NCI-H1436 (cell line): ENCODE data around the gene ZMYND12.

Source experiments
- DNase-seq: peaks from one replicate; lab custom pipeline; 2025; lab: John Stamatoyannopoulos, UW

ZMYND12 gene

GRCh38 chr1:42439940-42440339 lies 15.9 kb downstream of the ZMYND12 start:
- DNase-seq: no peak

GRCh38 chr1:42434340-42434739 lies 21.5 kb downstream of the ZMYND12 start:
- no peak for DNase-seq

GRCh38 chr1:42433369-42433768 lies 22.5 kb downstream of the ZMYND12 start:
- peak; percentile 19 for DNase-seq

GRCh38 chr1:42432714-42433113 lies 23.1 kb downstream of the ZMYND12 start:
- no peak for DNase-seq

- no peak for DNase-seq
These were observed 24.3 kb downstream of the ZMYND12 start for GRCh38 chr1:42431514-42431913.

- DNase-seq: no peak
These were observed 25.3 kb downstream of the ZMYND12 start for GRCh38 chr1:42430286-42431135.

- DNase-seq: no peak
These were observed 26.2 kb downstream of the ZMYND12 start for GRCh38 chr1:42429603-42430002.

GRCh38 chr1:42427240-42427639 lies 28.6 kb downstream of the ZMYND12 start:
- DNase-seq: no peak

GRCh38 chr1:42424201-42424600 lies 31.6 kb downstream of the ZMYND12 start:
- no peak for DNase-seq

GRCh38 chr1:42423681-42424080 lies 32.1 kb downstream of the ZMYND12 start:
- DNase-seq: peak; percentile 60

GRCh38 chr1:42422737-42423136 lies 33.1 kb downstream of the ZMYND12 start:
- peak; percentile 72 for DNase-seq

- peak; percentile 77 for DNase-seq
These were observed 34.8 kb downstream of the ZMYND12 start for GRCh38 chr1:42420911-42421585.

GRCh38 chr1:42420121-42420520 lies 35.7 kb downstream of the ZMYND12 start:
- DNase-seq: no peak

GRCh38 chr1:42419126-42419821 lies 36.5 kb downstream of the ZMYND12 start:
- DNase-seq: no peak

- no peak for DNase-seq
These were observed 37.3 kb downstream of the ZMYND12 start for GRCh38 chr1:42418516-42418915.

- DNase-seq: no peak
These were observed 38.7 kb downstream of the ZMYND12 start for GRCh38 chr1:42417166-42417565.

GRCh38 chr1:42414551-42415496 lies 41.0 kb downstream of the ZMYND12 start:
- no peak for DNase-seq

GRCh38 chr1:42403880-42404400 lies 51.9 kb downstream of the ZMYND12 start:
- DNase-seq: no peak

- DNase-seq: no peak
These were observed 56.3 kb downstream of the ZMYND12 start for GRCh38 chr1:42399315-42400100.
